Activated T-cell treated with anti-CD3 and anti-CD28 coated beads for 24 hours (primary cell): ENCODE measurements around the gene DGLUCY.
A peak's percentile ranks its signal among the peaks of the same experiment; 100 is the strongest.
"Not testable (repeated sequence)": the region's sequence is repeated elsewhere in the genome, so short reads cannot be mapped to it uniquely, and the experiment has no call there.

Source experiments
- DNase-seq: peaks from one replicate; pipeline ENCODE4 v3.0.0-alpha.2; 2020; ENCODE audit warnings: low read depth

The DGLUCY gene

GRCh38 chr14:91113829-91114078 lies at the start of gene DGLUCY:
DGLUCY (plus strand) TSS chr14:91114073; CDS start chr14:91160295, 46,222 bp downstream.
- no peak for DNase-seq

GRCh38 chr14:91065266-91065665 lies 48.6 kb upstream of the DGLUCY start:
- DNase-seq = no peak

GRCh38 chr14:91067186-91067585 lies 46.7 kb upstream of the DGLUCY start:
- no peak for DNase-seq

GRCh38 chr14:91068642-91069041 lies 45.2 kb upstream of the DGLUCY start:
- no peak for DNase-seq

GRCh38 chr14:91070572-91070971 lies 43.3 kb upstream of the DGLUCY start:
- no peak for DNase-seq

GRCh38 chr14:91075553-91075952 lies 38.3 kb upstream of the DGLUCY start:
- no peak for DNase-seq

- DNase-seq = peak; percentile 60
Observed at GRCh38 chr14:91078095-91078737, 35.7 kb upstream of the DGLUCY start.

- DNase-seq = no peak
Observed at GRCh38 chr14:91080071-91080470, 33.8 kb upstream of the DGLUCY start.

- no peak for DNase-seq
Observed at GRCh38 chr14:91082282-91082681, 31.6 kb upstream of the DGLUCY start.

GRCh38 chr14:91084516-91084915 lies 29.4 kb upstream of the DGLUCY start:
- DNase-seq = no peak

- DNase-seq = not testable (repeated sequence)
Observed at GRCh38 chr14:91087470-91087869, 26.4 kb upstream of the DGLUCY start.

- no peak for DNase-seq
Observed at GRCh38 chr14:91088585-91089235, 25.2 kb upstream of the DGLUCY start.

GRCh38 chr14:91089958-91090535 lies 23.8 kb upstream of the DGLUCY start:
- DNase-seq = no peak

- no peak for DNase-seq
Observed at GRCh38 chr14:91090743-91091142, 23.1 kb upstream of the DGLUCY start.

- DNase-seq = no peak
Observed at GRCh38 chr14:91092073-91092472, 21.8 kb upstream of the DGLUCY start.

GRCh38 chr14:91093743-91094472 lies 20.0 kb upstream of the DGLUCY start:
- not testable (repeated sequence) for DNase-seq

GRCh38 chr14:91094772-91095171 lies 19.1 kb upstream of the DGLUCY start:
- DNase-seq = no peak

- DNase-seq = no peak
Observed at GRCh38 chr14:91095178-91095577, 18.7 kb upstream of the DGLUCY start.

- not testable (repeated sequence) for DNase-seq
Observed at GRCh38 chr14:91097657-91098056, 16.2 kb upstream of the DGLUCY start.

- no peak for DNase-seq
Observed at GRCh38 chr14:91098591-91098990, 15.3 kb upstream of the DGLUCY start.

GRCh38 chr14:91100102-91100501 lies 13.8 kb upstream of the DGLUCY start:
- DNase-seq = no peak

- DNase-seq = no peak
Observed at GRCh38 chr14:91103116-91103515, 10.8 kb upstream of the DGLUCY start.

GRCh38 chr14:91108941-91109611 lies 4.8 kb upstream of the DGLUCY start:
- no peak for DNase-seq
